A673 (cell line): ENCODE measurements around the gene SDHC. TPM values are rescaled to one million over a fixed set of nuclear protein-coding genes. Genes with fewer than 3 reads are reported as not detected.

Experiments used
- BruUV-seq: library from RNA; stranded (reverse); fragments of 400-500 nt; replicated peaks from 2 replicates; lab custom pipeline; 2021; lab: Mats Ljungman, UMichigan
- CTCF ChIA-PET: fragments of 300-600 bp; sonication (Branson Sonifier 250); formaldehyde crosslinking; loops from one replicate; lab custom pipeline; 2022; ENCODE audit warnings: antibody characterized with exemption; lab: Charles Lee
- POLR2A ChIA-PET: fragments of 300-600 bp; sonication (Branson Sonifier 250); formaldehyde crosslinking; loops from one replicate; lab custom pipeline; 2022; ENCODE audit warnings: antibody characterized with exemption; ENCODE audit not compliant: low non-redundant PET; lab: Charles Lee
- DNase-seq: peaks from one replicate; pipeline ENCODE4 v3.0.0-alpha.2; 2015; ENCODE audit warnings: low spot score
- H3K27ac ChIP-seq: fragments of 200-600 bp; sonication (generic); 2 replicates; pipeline ENCODE4 v1.5.1; 2016; ENCODE audit warnings: mixed run types, low read depth, mild to moderate bottlenecking, mixed read lengths, antibody characterized with exemption, low read length; ENCODE audit not compliant: poor library complexity, severe bottlenecking
- H3K27me3 ChIP-seq: fragments of 200-600 bp; sonication (generic); replicated peaks from 2 replicates; pipeline ENCODE4 v1.6.1; 2017; ENCODE audit warnings: mixed run types, low read depth, mild to moderate bottlenecking, mixed read lengths, antibody characterized with exemption, low read length; ENCODE audit not compliant: insufficient read depth, poor library complexity
- H3K36me3 ChIP-seq: fragments of 200-600 bp; sonication (generic); 2 replicates; pipeline ENCODE4 v1.6.1; 2016; ENCODE audit warnings: mixed run types, mild to moderate bottlenecking, mixed read lengths, antibody characterized with exemption, low read length; ENCODE audit not compliant: insufficient read depth, poor library complexity, severe bottlenecking
- H3K4me1 ChIP-seq: fragments of 200-600 bp; sonication (generic); 2 replicates; pipeline ENCODE4 v1.6.1; 2017; ENCODE audit warnings: mixed run types, mild to moderate bottlenecking, mixed read lengths, antibody characterized with exemption, low read length; ENCODE audit not compliant: insufficient read depth, poor library complexity, severe bottlenecking
- H3K4me3 ChIP-seq: fragments of 200-600 bp; sonication (generic); 2 replicates; pipeline ENCODE4 v1.5.1; 2016; ENCODE audit warnings: low read depth, mixed run types, mild to moderate bottlenecking, mixed read lengths, low read length; ENCODE audit not compliant: poor library complexity, severe bottlenecking
- H3K9me3 ChIP-seq: fragments of 200-600 bp; sonication (generic); 2 replicates; pipeline ENCODE4 v1.6.1; 2016; ENCODE audit warnings: mixed run types, low read depth, mild to moderate bottlenecking, mixed read lengths, antibody characterized with exemption, low read length; ENCODE audit not compliant: poor library complexity, severe bottlenecking
- CTCF ChIP-seq: fragments of 300-800, 200-600 bp; sonication (generic); conservative IDR thresholded peaks from 2 replicates; pipeline ENCODE4 v1.5.1; 2017; ENCODE audit warnings: low read depth, mild to moderate bottlenecking, antibody characterized with exemption, low read length, moderate library complexity, mixed read lengths
- EZH2 ChIP-seq: fragments of 200-600 bp; sonication (generic); IDR thresholded peaks from 2 replicates; pipeline ENCODE4 v1.6.1; 2017; ENCODE audit warnings: borderline replicate concordance, low read depth, mild to moderate bottlenecking, mixed read lengths, antibody characterized with exemption, low read length; ENCODE audit not compliant: poor library complexity, severe bottlenecking
- intact Hi-C: fragments of 100-400 bp; cut with micrococcal nuclease; formaldehyde crosslinking; loops from one replicate; pipeline ENCODE4 v1.10.0; 2022; ENCODE audit not compliant: unreplicated experiment
- total RNA-seq: library from RNA; stranded (reverse); gene quantifications from 2 replicates; pipeline ENCODE4 v1.2.3, GENCODE V29; 2021

SDHC gene
- total RNA-seq, 1 experiment from 2014 or later, result 228 TPM

DNA sequence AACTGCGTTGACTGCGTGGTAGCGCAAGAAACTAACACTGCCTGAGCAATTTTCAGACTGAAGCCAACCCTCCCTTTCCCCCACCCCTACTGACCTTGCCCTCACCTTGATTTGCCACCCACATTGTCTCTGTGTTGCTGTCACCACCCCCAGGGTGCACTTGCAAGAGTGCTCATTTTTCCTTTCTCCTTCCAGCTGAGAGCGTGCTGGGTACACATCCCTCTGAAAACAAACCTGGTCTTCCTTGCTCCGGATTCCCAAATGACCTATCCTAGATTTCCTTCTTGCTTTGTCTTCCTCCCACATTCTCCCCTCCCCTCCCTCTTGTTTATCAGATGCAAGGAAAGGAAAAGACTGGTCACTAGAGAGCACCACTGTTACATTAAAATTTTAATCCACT lies 28.7 kb upstream of the SDHC start:
- POLR2A ChIA-PET, result no interaction called here
- TF ChIP-seq CTCF, result no peak
- TF ChIP-seq EZH2, result no peak

GRCh38 chr1:161287482-161288054 lies 26.6 kb upstream of the SDHC start:
- H3K4me1 ChIP-seq, result no peaks in the 10 kb centered on the region
- H3K9me3 ChIP-seq, result no peaks in the 10 kb centered on the region
- no peak overlapping the region for H3K4me3 ChIP-seq
- TF ChIP-seq CTCF (no peak), EZH2 (no peak)
- intact Hi-C loops, result no loop called here
- peaks cover 12% of the 10 kb centered on the region for H3K27me3 ChIP-seq
- H3K27ac ChIP-seq, result no peak overlapping the region
- ChIA-PET CTCF (no interaction called here), POLR2A (no interaction called here)
- H3K36me3 ChIP-seq, result no peaks in the 10 kb centered on the region
- no TSS peak for BruUV-seq
- no peak for DNase-seq

More for the DNA sequence above, 28.7 kb upstream of the SDHC start:
- CTCF ChIA-PET, result no interaction called here
- no TSS peak for BruUV-seq
- H3K27ac ChIP-seq, result no peak overlapping the region
- H3K27me3 ChIP-seq, result peaks cover 15% of the 10 kb centered on the region
- no peak for DNase-seq
- no peak overlapping the region for H3K4me3 ChIP-seq
- H3K36me3 ChIP-seq, result no peaks in the 10 kb centered on the region
- H3K4me1 ChIP-seq, result no peaks in the 10 kb centered on the region
- H3K9me3 ChIP-seq, result no peaks in the 10 kb centered on the region
- intact Hi-C loops, result no loop called here

DNA sequence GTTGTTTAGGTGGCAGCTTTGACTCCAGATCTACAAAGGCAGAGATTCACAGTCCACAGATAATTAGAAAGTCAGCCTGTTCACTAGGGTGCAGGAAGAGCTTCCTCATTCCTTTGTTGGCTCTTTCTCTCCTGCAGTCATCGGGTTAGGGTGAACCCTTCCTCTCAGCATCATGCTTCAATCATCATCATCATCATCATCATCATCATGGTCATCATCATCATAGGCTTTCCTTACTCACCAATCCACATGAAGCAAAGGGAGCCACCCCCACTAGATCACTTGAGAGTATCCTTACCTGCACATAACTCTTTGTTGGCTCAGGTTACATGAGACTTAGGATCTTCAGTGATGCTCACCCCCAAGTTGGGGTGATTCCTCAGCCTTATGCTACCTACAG lies 23.4 kb upstream of the SDHC start:
- DNase-seq, result no peak
- no peak for TF ChIP-seq EZH2
- H3K9me3 ChIP-seq, result no peaks in the 10 kb centered on the region
- ChIA-PET CTCF (interaction anchor here (0.5 to 1.0 kb wide), 8 partner anchors 16 to 538 kb away, joined by 3 to 15 read pairs (median 4); partner anchors contain the start of genes PCP4L1 and TOMM40L), POLR2A (interaction anchor here (0.6 kb wide), 1 partner anchor 104 kb away, joined by 4 read pairs; no protein-coding TSS in a partner anchor)
- H3K27ac ChIP-seq, result no peak overlapping the region
- no peaks in the 10 kb centered on the region for H3K27me3 ChIP-seq
- no peaks in the 10 kb centered on the region for H3K4me1 ChIP-seq
- H3K36me3 ChIP-seq, result no peaks in the 10 kb centered on the region
- no TSS peak for BruUV-seq
- intact Hi-C loops, result loop anchor here (1.0 kb wide), 1 partner anchor 63 kb away; no protein-coding TSS in a partner anchor
- no peak overlapping the region for H3K4me3 ChIP-seq
